Natural killer cell treated with Interleukin-12 subunit alpha and Interleukin-12 subunit beta and Interleukin-15 and Interleukin-18, amount 100 ng/mL, for 72 hours (primary cell): Measurements from ENCODE around the gene PRDM11. TPM values are rescaled to one million over a fixed set of nuclear protein-coding genes. Genes with fewer than 3 reads are reported as not detected.

Experiments
- ATAC-seq, 2 donors: fragments of 150-1000 bp; cut with Tn5 transposase in 1 of 2; sonication (Bioruptor Pico), chemical (Tn5 transposase) in 1 of 2; 2 replicates each; pipeline ENCODE4 v1.10.0; 2021
- DNase-seq: peaks from one replicate; pipeline ENCODE4 v3.0.0; 2022; ENCODE audit warnings: low spot score
- H3K27ac Mint-ChIP-seq, 2 donors: 1 replicate in 1 of 2; 2 replicates in 1 of 2; pipeline ENCODE4 v1.8.0; 2022; ENCODE audit warnings: mixed read lengths in 2 of 2, mild to moderate bottlenecking in 1 of 2, moderate library complexity in 1 of 2
- H3K27me3 Mint-ChIP-seq, 2 donors: 1 replicate in 1 of 2; 2 replicates in 1 of 2; pipeline ENCODE4 v1.8.0; 2022; ENCODE audit warnings: mixed read lengths in 2 of 2
- H3K36me3 Mint-ChIP-seq: one replicate; pipeline ENCODE4 v1.8.0; 2022; ENCODE audit warnings: mixed read lengths
- H3K4me1 Mint-ChIP-seq, 2 donors: 1 replicate in 1 of 2; 2 replicates in 1 of 2; pipeline ENCODE4 v1.8.0; 2022; ENCODE audit warnings: low read depth in 2 of 2, mixed read lengths in 2 of 2, mild to moderate bottlenecking in 1 of 2
- H3K4me3 Mint-ChIP-seq: one replicate; pipeline ENCODE4 v1.8.0; 2022; ENCODE audit warnings: mixed read lengths
- H3K9me3 Mint-ChIP-seq: 2 replicates; pipeline ENCODE4 v1.8.0; 2022; ENCODE audit warnings: mixed read lengths
- total RNA-seq, 2 donors: library from RNA; stranded (reverse); gene quantifications; one replicate each; pipeline ENCODE4 v1.2.3, GENCODE V29; 2022

Gene PRDM11
- 1 to 10 TPM; 3.5 to 6.6 TPM for total RNA-seq

- H3K27ac Mint-ChIP-seq = peak within 1 kb of the TSS; percentile 89 to 94
- peak; percentile 52 to 62 for ATAC-seq
- DNase-seq = peak; percentile 64
- no peaks in the 10 kb centered on the region for H3K36me3 Mint-ChIP-seq
- no peaks in the 10 kb centered on the region for H3K9me3 Mint-ChIP-seq
- H3K27me3 Mint-ChIP-seq = peaks cover 13% of the 10 kb centered on the region in 2 donors
- H3K4me3 Mint-ChIP-seq = peak within 1 kb of the TSS; percentile 83
- peaks cover 28 to 35% of the 10 kb centered on the region in 2 donors for H3K4me1 Mint-ChIP-seq
These were observed at the start of gene PRDM11 for GRCh38 chr11:45146072-45147016. PRDM11 (plus strand) TSS chr11:45146639; CDS start chr11:45181767, 35,128 bp downstream.

GRCh38 chr11:45097721-45098493 is 48.5 kb upstream of the PRDM11 start:
- H3K4me1 Mint-ChIP-seq = peaks cover 43 to 48% of the 10 kb centered on the region in 2 donors
- peak overlapping the region; percentile 8 for H3K4me3 Mint-ChIP-seq
- peaks cover 32 to 40% of the 10 kb centered on the region in 2 donors for H3K27me3 Mint-ChIP-seq
- DNase-seq (no peak), ATAC-seq (no peak)
- H3K9me3 Mint-ChIP-seq = no peaks in the 10 kb centered on the region
- H3K36me3 Mint-ChIP-seq = no peaks in the 10 kb centered on the region
- H3K27ac Mint-ChIP-seq = peak overlapping the region in 1 of 2 donors; percentile 12

GRCh38 chr11:45098929-45099328 is 47.5 kb upstream of the PRDM11 start:
- H3K27ac Mint-ChIP-seq = no peak overlapping the region
- peaks cover 38 to 42% of the 10 kb centered on the region in 2 donors for H3K4me1 Mint-ChIP-seq
- H3K9me3 Mint-ChIP-seq = no peaks in the 10 kb centered on the region
- peaks cover 32 to 40% of the 10 kb centered on the region in 2 donors for H3K27me3 Mint-ChIP-seq
- no peaks in the 10 kb centered on the region for H3K36me3 Mint-ChIP-seq
- no peak overlapping the region for H3K4me3 Mint-ChIP-seq
- no peak for DNase-seq
- no peak for ATAC-seq

- H3K4me3 Mint-ChIP-seq = no peak overlapping the region
- peaks cover 31 to 38% of the 10 kb centered on the region in 2 donors for H3K27me3 Mint-ChIP-seq
- H3K36me3 Mint-ChIP-seq = no peaks in the 10 kb centered on the region
- H3K9me3 Mint-ChIP-seq = no peaks in the 10 kb centered on the region
- H3K4me1 Mint-ChIP-seq = peaks cover 32 to 33% of the 10 kb centered on the region in 2 donors
- peak overlapping the region in 1 of 2 donors; percentile 47 for H3K27ac Mint-ChIP-seq
- ATAC-seq = no peak
- no peak for DNase-seq
These were observed 46.1 kb upstream of the PRDM11 start for GRCh38 chr11:45100339-45100738.

- Mint-ChIP-seq H3K27ac (peak overlapping the region; percentile 10 to 17), H3K36me3 (no peaks in the 10 kb centered on the region), H3K9me3 (no peaks in the 10 kb centered on the region), H3K4me1 (peaks cover 23 to 27% of the 10 kb centered on the region in 2 donors), H3K27me3 (peaks cover 22% of the 10 kb centered on the region in 2 donors), H3K4me3 (peak overlapping the region; percentile 58)
- DNase-seq (no peak), ATAC-seq (peak; percentile 14 to 66)
These were observed 44.1 kb upstream of the PRDM11 start for GRCh38 chr11:45102361-45102809.

GRCh38 chr11:45102810-45103621 is 43.4 kb upstream of the PRDM11 start:
- peak; percentile 98 to 99 for ATAC-seq
- H3K4me3 Mint-ChIP-seq = peak overlapping the region; percentile 58
- peak overlapping the region; percentile 10 to 17 for H3K27ac Mint-ChIP-seq
- DNase-seq = peak; percentile 86
- peaks cover 18 to 20% of the 10 kb centered on the region in 2 donors for H3K27me3 Mint-ChIP-seq
- no peaks in the 10 kb centered on the region for H3K9me3 Mint-ChIP-seq
- no peaks in the 10 kb centered on the region for H3K36me3 Mint-ChIP-seq
- peaks cover 23 to 26% of the 10 kb centered on the region in 2 donors for H3K4me1 Mint-ChIP-seq

- DNase-seq (no peak), ATAC-seq (no peak)
- peaks cover 10 to 11% of the 10 kb centered on the region in 2 donors for H3K27me3 Mint-ChIP-seq
- no peaks in the 10 kb centered on the region for H3K9me3 Mint-ChIP-seq
- H3K4me1 Mint-ChIP-seq = peaks cover 18 to 23% of the 10 kb centered on the region in 2 donors
- no peaks in the 10 kb centered on the region for H3K36me3 Mint-ChIP-seq
- no peak overlapping the region for H3K27ac Mint-ChIP-seq
- no peak overlapping the region for H3K4me3 Mint-ChIP-seq
These were observed 42.2 kb upstream of the PRDM11 start for GRCh38 chr11:45104006-45104789.

GRCh38 chr11:45104790-45105084 is 41.7 kb upstream of the PRDM11 start:
- Mint-ChIP-seq H3K36me3 (no peaks in the 10 kb centered on the region), H3K9me3 (no peaks in the 10 kb centered on the region), H3K4me3 (no peak overlapping the region), H3K4me1 (peaks cover 18 to 23% of the 10 kb centered on the region in 2 donors), H3K27ac (no peak overlapping the region), H3K27me3 (peaks cover 8 to 16% of the 10 kb centered on the region in 2 donors)
- ATAC-seq (no peak), DNase-seq (no peak)

GRCh38 chr11:45105233-45105983 is 41.0 kb upstream of the PRDM11 start:
- peak in 1 of 2 donors; percentile 56 for ATAC-seq

GRCh38 chr11:45105984-45106375 is 40.5 kb upstream of the PRDM11 start:
- Mint-ChIP-seq H3K36me3 (no peaks in the 10 kb centered on the region), H3K27me3 (peaks cover 2 to 18% of the 10 kb centered on the region in 2 donors), H3K27ac (no peak overlapping the region), H3K9me3 (no peaks in the 10 kb centered on the region), H3K4me1 (peaks cover 13 to 19% of the 10 kb centered on the region in 2 donors), H3K4me3 (no peak overlapping the region)
- DNase-seq (no peak), ATAC-seq (no peak)

More at GRCh38 chr11:45105233-45105983, 41.0 kb upstream of the PRDM11 start:
- DNase-seq = peak; percentile 76
- H3K9me3 Mint-ChIP-seq = no peaks in the 10 kb centered on the region
- no peak overlapping the region for H3K4me3 Mint-ChIP-seq
- peaks cover 7 to 19% of the 10 kb centered on the region in 2 donors for H3K27me3 Mint-ChIP-seq
- no peak overlapping the region for H3K27ac Mint-ChIP-seq
- peaks cover 17 to 23% of the 10 kb centered on the region in 2 donors for H3K4me1 Mint-ChIP-seq
- H3K36me3 Mint-ChIP-seq = no peaks in the 10 kb centered on the region

- H3K4me1 Mint-ChIP-seq = peaks cover 13 to 15% of the 10 kb centered on the region in 2 donors
- H3K4me3 Mint-ChIP-seq = no peak overlapping the region
- H3K9me3 Mint-ChIP-seq = no peaks in the 10 kb centered on the region
- peaks cover 4 to 21% of the 10 kb centered on the region in 2 donors for H3K27me3 Mint-ChIP-seq
- DNase-seq = no peak
- H3K36me3 Mint-ChIP-seq = no peaks in the 10 kb centered on the region
- no peak for ATAC-seq
- no peak overlapping the region for H3K27ac Mint-ChIP-seq
These were observed 40.0 kb upstream of the PRDM11 start for GRCh38 chr11:45106440-45106839.

GRCh38 chr11:45107029-45107428 is 39.4 kb upstream of the PRDM11 start:
- H3K36me3 Mint-ChIP-seq = no peaks in the 10 kb centered on the region
- H3K27me3 Mint-ChIP-seq = peaks cover 9 to 27% of the 10 kb centered on the region in 2 donors
- ATAC-seq (no peak), DNase-seq (no peak)
- H3K9me3 Mint-ChIP-seq = no peaks in the 10 kb centered on the region
- peaks cover 13% of the 10 kb centered on the region in 2 donors for H3K4me1 Mint-ChIP-seq
- no peak overlapping the region for H3K4me3 Mint-ChIP-seq
- H3K27ac Mint-ChIP-seq = no peak overlapping the region
